Natural killer cell (primary cell): Measurements from ENCODE around the gene WDFY1. TPM values are rescaled to one million over a fixed set of nuclear protein-coding genes. Genes with fewer than 3 reads are reported as not detected.

Experiments used
- ATAC-seq, 3 donors: fragments of 150-1000 bp in 2 of 3; fragments of 200-7000 bp in 1 of 3; cut with Tn5 transposase; 1 replicate in 1 of 3; 2 replicates in 2 of 3; pipeline ENCODE4 v1.10.0; 2021; ENCODE audit warnings: mild to moderate bottlenecking in 2 of 3, moderate library complexity in 2 of 3
- DNase-seq, 2 donors: peaks; one replicate each; pipeline versions ENCODE4 v3.0.0 to v3.0.0-alpha.2; 2013 to 2021; ENCODE audit warnings: mixed read lengths in 1 of 2
- H3K27ac ChIP-seq: one replicate; pipeline ENCODE4 v1.5.1; 2013; ENCODE audit warnings: mild to moderate bottlenecking, low read length
- H3K27me3 ChIP-seq: one replicate; pipeline ENCODE4 v1.6.1; 2013; ENCODE audit warnings: low read length; ENCODE audit not compliant: control insufficient read depth, insufficient read depth
- H3K36me3 ChIP-seq: one replicate; pipeline ENCODE4 v1.6.1; 2013; ENCODE audit warnings: low read length; ENCODE audit not compliant: control insufficient read depth, insufficient read depth
- H3K4me1 ChIP-seq: one replicate; pipeline ENCODE4 v1.6.1; 2013; ENCODE audit warnings: low read length; ENCODE audit not compliant: control insufficient read depth, insufficient read depth
- H3K4me3 ChIP-seq: one replicate; pipeline ENCODE4 v1.5.1; 2013; ENCODE audit warnings: low read length
- H3K9me3 ChIP-seq: one replicate; pipeline ENCODE4 v1.6.1; 2013; ENCODE audit warnings: low read length; ENCODE audit not compliant: control insufficient read depth, insufficient read depth
- H3K27ac Mint-ChIP-seq, 2 donors: one replicate each; pipeline ENCODE4 v1.8.0; 2022; ENCODE audit warnings: mild to moderate bottlenecking in 2 of 2, mixed read lengths in 2 of 2, moderate library complexity in 1 of 2
- H3K27me3 Mint-ChIP-seq, 2 donors: one replicate each; pipeline ENCODE4 v1.8.0; 2022; ENCODE audit warnings: low read depth in 2 of 2, mixed read lengths in 2 of 2
- H3K36me3 Mint-ChIP-seq: one replicate; pipeline ENCODE4 v1.8.0; 2022; ENCODE audit warnings: mixed read lengths
- H3K4me1 Mint-ChIP-seq, 2 donors: one replicate each; pipeline ENCODE4 v1.8.0; 2022; ENCODE audit warnings: mixed read lengths in 2 of 2
- H3K4me3 Mint-ChIP-seq: one replicate; pipeline ENCODE4 v1.8.0; 2022; ENCODE audit warnings: mild to moderate bottlenecking, moderate library complexity, mixed read lengths
- H3K9me3 Mint-ChIP-seq, 2 donors: one replicate each; pipeline ENCODE4 v1.8.0; 2022; ENCODE audit warnings: mixed read lengths in 2 of 2
- WGBS: methylation state at CpG from one replicate; pipeline ENCODE4 v1.1.7; 2013; ENCODE audit warnings: missing lambda C conversion rate; ENCODE audit not compliant: insufficient coverage; 5-methylcytosine and 5-hydroxymethylcytosine counted together
- intact Hi-C: fragments of 100-400 bp; cut with micrococcal nuclease; formaldehyde crosslinking; loops from one replicate; pipeline ENCODE4 v1.14.2; 2022
- total RNA-seq, 4 donors: library from RNA; stranded (reverse); fragments of 120-200 nt in 1 of 4; gene quantifications; one replicate each; pipeline versions ENCODE4 v1.2.3 to v1.2.4, GENCODE V29; 2013 to 2022
- TF ChIP-seq, protein P1 (sequence below): fragments of 200-600 bp; IDR thresholded peaks from one replicate; pipeline ENCODE4 v1.8.0; 2022; ENCODE audit warnings: antibody characterized with exemption

The WDFY1 gene
- total RNA-seq, 3 donors from 2014 or later (not counting 1 experiment from before 2014, with no cell fraction given), result 90.2 to 96.2 (median 92.0) TPM

DNA sequence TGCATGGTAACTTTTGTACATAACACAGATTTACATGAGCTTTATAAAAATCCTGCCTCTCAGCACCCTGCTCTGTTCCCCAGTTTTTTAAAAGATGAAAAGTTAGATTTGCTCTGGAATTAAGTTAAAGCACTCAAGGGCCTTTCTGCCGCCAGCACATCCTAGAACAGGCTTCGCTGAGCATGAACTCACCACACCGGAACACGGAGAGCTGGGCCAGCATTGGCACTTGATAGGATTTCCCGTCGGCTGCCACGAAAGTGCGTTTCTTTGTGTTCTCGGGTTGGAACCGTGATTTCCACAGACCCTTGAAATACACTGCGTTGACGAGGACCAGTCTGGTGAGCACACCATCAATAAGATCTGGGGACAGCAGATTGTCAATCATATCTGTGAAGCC is 46.5 kb upstream of the WDFY1 start:
- no peak for DNase-seq
- intact Hi-C loops, result loop anchor here (2.0 to 10.0 kb wide), 3 partner anchors 71 to 376 kb away; no protein-coding TSS in a partner anchor
- Histone ChIP-seq H3K36me3 (no peaks in the 10 kb centered on the region), H3K27me3 (no peaks in the 10 kb centered on the region), H3K27ac (no peak overlapping the region), H3K9me3 (no peaks in the 10 kb centered on the region), H3K4me3 (no peak overlapping the region), H3K4me1 (no peaks in the 10 kb centered on the region)
- 89% methylated on average over 12 of the region's 12 CpGs for WGBS
- no peak overlapping the region for H3K27ac Mint-ChIP-seq
- no peaks in the 10 kb centered on the region for H3K36me3 Mint-ChIP-seq
- no peaks in the 10 kb centered on the region for H3K27me3 Mint-ChIP-seq
- H3K4me1 Mint-ChIP-seq, result no peaks in the 10 kb centered on the region
- H3K9me3 Mint-ChIP-seq, result no peaks in the 10 kb centered on the region
- TF ChIP-seq, protein P1, sequence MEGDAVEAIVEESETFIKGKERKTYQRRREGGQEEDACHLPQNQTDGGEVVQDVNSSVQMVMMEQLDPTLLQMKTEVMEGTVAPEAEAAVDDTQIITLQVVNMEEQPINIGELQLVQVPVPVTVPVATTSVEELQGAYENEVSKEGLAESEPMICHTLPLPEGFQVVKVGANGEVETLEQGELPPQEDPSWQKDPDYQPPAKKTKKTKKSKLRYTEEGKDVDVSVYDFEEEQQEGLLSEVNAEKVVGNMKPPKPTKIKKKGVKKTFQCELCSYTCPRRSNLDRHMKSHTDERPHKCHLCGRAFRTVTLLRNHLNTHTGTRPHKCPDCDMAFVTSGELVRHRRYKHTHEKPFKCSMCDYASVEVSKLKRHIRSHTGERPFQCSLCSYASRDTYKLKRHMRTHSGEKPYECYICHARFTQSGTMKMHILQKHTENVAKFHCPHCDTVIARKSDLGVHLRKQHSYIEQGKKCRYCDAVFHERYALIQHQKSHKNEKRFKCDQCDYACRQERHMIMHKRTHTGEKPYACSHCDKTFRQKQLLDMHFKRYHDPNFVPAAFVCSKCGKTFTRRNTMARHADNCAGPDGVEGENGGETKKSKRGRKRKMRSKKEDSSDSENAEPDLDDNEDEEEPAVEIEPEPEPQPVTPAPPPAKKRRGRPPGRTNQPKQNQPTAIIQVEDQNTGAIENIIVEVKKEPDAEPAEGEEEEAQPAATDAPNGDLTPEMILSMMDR, result no peak
- no peak overlapping the region for H3K4me3 Mint-ChIP-seq
- no peak for ATAC-seq

DNA sequence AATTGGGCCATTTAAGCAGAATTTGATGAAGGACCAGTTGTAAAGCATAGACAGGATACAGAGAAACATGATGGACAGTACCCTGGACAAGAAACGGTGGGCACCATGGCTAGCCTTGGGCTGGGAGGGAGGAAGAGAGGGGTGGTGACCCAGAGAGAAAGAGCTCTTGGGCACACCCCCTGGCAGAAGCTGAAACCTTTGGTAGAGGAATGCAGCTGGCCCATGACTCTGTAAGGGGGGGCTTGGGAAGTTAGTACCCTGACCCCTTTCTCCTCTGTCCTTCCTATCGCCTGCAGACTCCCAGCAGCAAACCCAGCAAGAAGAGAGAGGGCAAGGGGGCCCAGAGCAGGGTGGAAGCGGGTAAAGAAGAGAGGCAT is 44.7 kb upstream of the WDFY1 start:
- Histone ChIP-seq H3K4me1 (no peaks in the 10 kb centered on the region), H3K27ac (no peak overlapping the region), H3K4me3 (no peak overlapping the region), H3K9me3 (no peaks in the 10 kb centered on the region), H3K36me3 (no peaks in the 10 kb centered on the region), H3K27me3 (no peaks in the 10 kb centered on the region)
- H3K4me3 Mint-ChIP-seq, result no peak overlapping the region
- 85% methylated on average over 2 of the region's 3 CpGs for WGBS
- no peaks in the 10 kb centered on the region for H3K27me3 Mint-ChIP-seq
- DNase-seq (no peak), ATAC-seq (no peak)
- intact Hi-C loops, result loop anchor here (5.0 to 10.0 kb wide), 2 partner anchors 155 to 377 kb away; no protein-coding TSS in a partner anchor
- no peak overlapping the region for H3K27ac Mint-ChIP-seq
- H3K9me3 Mint-ChIP-seq, result no peaks in the 10 kb centered on the region
- H3K4me1 Mint-ChIP-seq, result no peaks in the 10 kb centered on the region
- TF ChIP-seq, protein P1, result no peak
- H3K36me3 Mint-ChIP-seq, result no peaks in the 10 kb centered on the region

DNA sequence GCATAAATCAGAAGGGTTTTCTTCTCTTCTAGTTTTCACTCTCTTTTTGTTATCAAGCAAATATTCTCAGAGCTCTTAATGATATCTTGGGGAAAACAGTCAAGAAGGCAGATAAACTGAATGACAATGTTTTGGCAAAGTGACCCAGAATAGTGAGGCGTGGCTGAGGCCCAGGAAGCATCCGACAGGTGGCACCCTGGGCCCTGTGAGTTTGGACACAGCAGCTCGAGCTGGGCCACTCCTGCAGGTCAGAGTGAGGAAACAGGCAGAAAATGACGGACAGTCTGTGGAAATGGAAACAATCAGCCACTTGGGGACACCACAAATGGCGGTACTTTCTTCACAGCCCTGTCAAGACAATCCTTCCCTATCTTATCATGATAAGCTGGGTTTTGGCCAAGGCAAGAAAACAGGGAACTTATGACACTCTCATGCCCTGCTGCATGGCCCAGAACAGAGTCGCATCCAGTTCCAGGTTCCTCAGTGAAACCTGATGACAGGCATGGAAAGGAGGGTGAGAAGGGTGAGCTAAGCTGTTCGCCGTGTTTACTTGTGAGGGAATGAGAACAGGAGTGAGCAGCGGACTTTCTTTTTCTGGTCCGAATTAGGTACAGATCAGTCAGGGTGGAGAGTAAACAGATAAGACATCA is 44.2 kb upstream of the WDFY1 start:
- H3K4me3 ChIP-seq, result no peak overlapping the region
- H3K27ac Mint-ChIP-seq, result no peak overlapping the region
- intact Hi-C loops, result no loop called here
- no peaks in the 10 kb centered on the region for H3K36me3 ChIP-seq
- WGBS, result 90% methylated on average over 10 of the region's 10 CpGs
- no peaks in the 10 kb centered on the region for H3K27me3 Mint-ChIP-seq
- H3K27me3 ChIP-seq, result no peaks in the 10 kb centered on the region
- H3K9me3 ChIP-seq, result no peaks in the 10 kb centered on the region
- H3K4me1 ChIP-seq, result no peaks in the 10 kb centered on the region
- H3K4me1 Mint-ChIP-seq, result no peaks in the 10 kb centered on the region
- ATAC-seq (no peak), DNase-seq (no peak)
- TF ChIP-seq, protein P1, result no peak
- no peak overlapping the region for H3K27ac ChIP-seq
- H3K9me3 Mint-ChIP-seq, result no peaks in the 10 kb centered on the region
- H3K4me3 Mint-ChIP-seq, result no peak overlapping the region
- H3K36me3 Mint-ChIP-seq, result no peaks in the 10 kb centered on the region

DNA sequence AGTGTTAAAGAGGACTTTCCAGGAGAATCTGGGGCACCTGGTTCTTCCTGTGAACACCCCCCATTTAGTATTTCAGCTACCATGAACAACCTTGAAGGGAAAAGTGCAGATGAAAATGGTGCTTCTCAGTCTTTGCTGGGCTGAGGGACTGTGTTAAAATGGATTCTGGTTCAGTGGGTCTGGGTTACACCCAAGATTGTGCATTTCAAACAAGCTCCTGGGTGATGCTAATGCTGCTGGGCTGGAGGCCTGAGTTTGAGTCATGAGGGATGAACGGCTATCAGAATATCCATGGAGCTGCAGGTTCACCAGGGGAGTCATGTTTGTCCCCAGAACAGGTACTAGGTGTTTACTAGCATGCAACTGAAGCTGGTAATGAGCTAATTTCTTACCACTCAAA is 36.1 kb upstream of the WDFY1 start:
- Mint-ChIP-seq H3K9me3 (no peaks in the 10 kb centered on the region), H3K4me3 (no peak overlapping the region), H3K36me3 (no peaks in the 10 kb centered on the region), H3K4me1 (no peaks in the 10 kb centered on the region), H3K27me3 (no peaks in the 10 kb centered on the region), H3K27ac (no peak overlapping the region)
- TF ChIP-seq, protein P1, result no peak
- intact Hi-C loops, result no loop called here
- WGBS, result 91% methylated on average over 1 of the region's 1 CpG
- Histone ChIP-seq H3K27me3 (no peaks in the 10 kb centered on the region), H3K9me3 (no peaks in the 10 kb centered on the region), H3K36me3 (no peaks in the 10 kb centered on the region), H3K27ac (no peak overlapping the region), H3K4me3 (no peak overlapping the region), H3K4me1 (no peaks in the 10 kb centered on the region)
- ATAC-seq (no peak), DNase-seq (no peak)
